Fibroblast of the aortic adventitia (primary cell): Measurements from ENCODE around the gene CCNL2. TPM values are rescaled to one million over a fixed set of nuclear protein-coding genes. Genes with fewer than 3 reads are reported as not detected.

Experiments used
- DNase-seq: peaks from one replicate; pipeline ENCODE4 v3.0.0-alpha.2; 2010; ENCODE audit warnings: low read depth
- H3K4me3 ChIP-seq: 2 replicates; pipeline ENCODE4 v1.5.1; 2011; ENCODE audit warnings: low read depth, mild to moderate bottlenecking, control low read depth, low read length, moderate library complexity
- CTCF ChIP-seq: IDR thresholded peaks from 2 replicates; pipeline ENCODE4 v1.5.1; 2011; ENCODE audit warnings: mild to moderate bottlenecking, low read length, control low read depth, inconsistent platforms; ENCODE audit not compliant: insufficient read depth
- total RNA-seq: library from RNA; depleted of rRNA; stranded (reverse); fragments of >200 nt; gene quantifications from 2 replicates; pipeline ENCODE4 v1.2.3, GENCODE V29; 2012; ENCODE audit warnings: low replicate concordance

The CCNL2 gene
- total RNA-seq, 1 donor, result 102 TPM

DNA sequence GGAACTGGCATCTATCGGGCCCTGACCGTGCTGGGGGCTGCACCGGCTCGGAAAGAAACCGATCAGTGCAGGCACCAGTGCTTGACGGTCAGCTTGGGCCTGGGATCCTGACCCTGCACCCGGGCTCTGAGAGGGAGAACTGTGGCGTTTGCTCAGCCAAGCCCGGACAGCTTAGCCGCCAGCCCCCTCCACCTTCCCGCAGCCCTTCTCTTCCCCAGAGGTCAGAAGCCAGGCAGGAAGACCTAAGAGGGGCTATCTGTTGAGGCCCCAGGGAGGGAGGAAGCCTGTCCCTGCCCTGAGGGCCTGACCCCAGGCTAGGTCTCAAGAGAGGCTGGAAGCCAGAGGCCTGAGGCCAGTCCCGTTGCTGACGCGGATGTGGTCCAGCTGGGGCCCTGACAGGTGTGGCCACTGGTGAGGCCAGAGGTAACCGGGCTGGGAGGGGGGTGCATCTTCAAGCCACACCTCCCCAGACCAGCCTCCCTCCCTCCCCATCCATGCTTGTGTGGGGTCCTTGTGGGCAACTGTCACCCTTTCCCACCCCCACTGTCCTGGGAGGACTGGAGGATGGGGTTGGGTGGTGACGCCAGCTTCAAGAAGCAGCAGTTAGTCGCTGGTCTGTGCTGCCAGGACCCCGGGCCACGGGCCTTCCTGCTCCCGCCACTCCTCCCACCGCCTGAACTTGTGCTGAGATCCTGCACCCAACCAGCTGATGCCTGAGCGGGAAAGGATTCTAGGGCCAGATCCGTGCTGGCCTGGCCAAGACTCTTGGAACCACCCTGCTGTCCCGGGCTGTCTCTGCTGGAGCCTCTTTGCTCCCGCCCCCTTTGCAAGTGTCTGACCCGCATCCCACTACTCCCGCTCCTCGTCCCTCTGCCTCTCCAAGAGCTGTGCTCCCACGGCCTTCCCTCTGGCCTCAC, 47.4 kb downstream of the CCNL2 start:
- TF ChIP-seq CTCF, result no peak
- peak overlapping the region; percentile 40 for H3K4me3 ChIP-seq
- peak; percentile 62 for DNase-seq

GRCh38 chr1:1349256-1350012, 49.7 kb downstream of the CCNL2 start, which contains the start of gene DVL1:
Gene DVL1, minus strand, starts transcription at chr1:1349418. Its CDS starts 353 bp downstream, at chr1:1349065.
- peak within 1 kb of the TSS; percentile 80 for H3K4me3 ChIP-seq

DNA sequence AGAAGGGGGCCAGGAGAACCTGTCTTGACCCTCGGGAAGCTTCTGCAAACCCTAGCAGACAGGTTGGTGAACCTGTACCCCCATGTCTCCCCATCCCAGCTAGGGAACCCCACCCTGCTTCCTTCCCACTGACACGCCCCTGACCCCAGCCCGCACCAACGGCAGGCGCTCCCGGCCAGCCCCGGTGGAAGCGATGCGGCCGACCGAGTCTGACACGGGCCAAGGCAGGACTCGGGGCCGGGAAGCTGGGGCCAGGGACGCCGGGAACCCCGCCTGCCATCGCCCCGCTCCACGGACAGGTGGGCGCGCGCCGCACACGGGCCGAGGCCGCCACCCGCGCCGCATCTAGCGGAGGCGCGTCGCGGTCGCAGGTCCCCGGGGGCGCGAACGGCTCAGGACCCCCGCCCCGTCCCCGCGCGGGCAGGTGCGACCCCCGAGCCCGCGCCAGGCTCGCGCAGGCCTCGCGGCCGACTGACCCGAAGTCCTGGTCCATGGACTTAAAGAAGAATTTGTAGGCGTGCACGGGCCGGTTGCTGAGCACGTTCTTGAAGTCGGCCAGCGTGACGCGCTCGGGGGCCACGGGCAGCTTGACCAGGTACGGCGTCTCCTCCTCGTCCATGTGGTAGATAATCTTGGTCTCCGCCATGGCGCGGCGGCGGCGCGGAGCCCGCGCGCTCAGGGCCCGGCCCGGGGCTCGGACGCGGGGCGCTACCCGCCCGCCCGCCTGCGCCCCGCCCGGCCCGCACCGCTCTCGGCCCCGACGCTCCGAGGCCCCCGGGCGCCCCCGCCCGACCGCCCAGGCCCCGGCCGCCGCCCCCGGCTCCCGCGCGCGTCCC, 50.5 kb downstream of the CCNL2 start:
- peak; percentile 43 for DNase-seq
- TF ChIP-seq CTCF, result no peak
- peak overlapping the region; percentile 80 for H3K4me3 ChIP-seq

More at GRCh38 chr1:1349256-1350012, 49.7 kb downstream of the CCNL2 start, which contains the start of gene DVL1:
- DNase-seq, result peak; percentile 72
- TF ChIP-seq CTCF, result peak; percentile 57

GRCh38 chr1:1347663-1348419, 51.3 kb downstream of the CCNL2 start:
- no peak for DNase-seq
- peak overlapping the region; percentile 80 for H3K4me3 ChIP-seq
- TF ChIP-seq CTCF, result no peak

DNA sequence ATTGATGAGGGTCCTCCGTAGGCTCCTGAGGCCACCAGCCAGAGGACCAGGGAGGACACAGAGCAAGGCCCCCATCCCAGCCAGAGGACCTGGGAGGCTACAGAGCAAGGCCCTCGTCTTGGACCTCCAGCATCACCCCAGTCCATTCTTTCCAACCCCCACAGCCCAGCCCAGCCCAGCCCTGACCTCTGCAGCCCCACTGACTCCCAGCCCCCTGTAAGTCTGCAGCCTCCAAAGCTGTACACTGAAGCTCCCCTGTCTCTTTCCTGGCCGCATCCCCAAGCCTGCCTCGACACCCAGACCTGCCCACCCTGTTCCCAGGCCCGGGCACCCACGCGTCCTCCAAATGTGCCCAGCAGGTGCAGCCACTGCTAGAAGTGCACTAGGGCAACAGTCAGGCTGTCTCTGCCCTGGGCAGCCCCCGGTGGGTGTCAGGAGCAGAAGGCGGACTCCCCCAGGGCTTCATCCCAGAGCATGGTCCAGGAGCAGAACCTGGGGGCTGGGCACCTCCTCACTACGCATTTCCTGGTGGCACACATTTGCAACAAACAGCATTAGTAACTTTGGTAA, 52.0 kb downstream of the CCNL2 start:
- peak overlapping the region; percentile 80 for H3K4me3 ChIP-seq
- DNase-seq, result no peak
- TF ChIP-seq CTCF, result no peak

- no peak for DNase-seq
- TF ChIP-seq CTCF, result no peak
- H3K4me3 ChIP-seq, result peak overlapping the region; percentile 37
These were observed 52.6 kb downstream of the CCNL2 start for GRCh38 chr1:1346501-1346890.
